GM12872 (cell line): ENCODE results near the gene HJURP.

Experiments used
- CTCF ChIP-seq: IDR thresholded peaks from 3 replicates; pipeline ENCODE4 v1.5.1; 2011; ENCODE audit warnings: low read depth, mild to moderate bottlenecking, low read length, moderate library complexity; ENCODE audit not compliant: insufficient read depth

HJURP gene

GRCh38 chr2:233854241-233854981 lies at the start of gene HJURP:
Gene HJURP, minus strand, starts transcription at chr2:233854535. Its CDS starts 35 bp downstream, at chr2:233854500.
- TF ChIP-seq CTCF: no peak

GRCh38 chr2:233901884-233902283 lies 47.5 kb upstream of the HJURP start:
- no peak for TF ChIP-seq CTCF

GRCh38 chr2:233901367-233901766 lies 47.0 kb upstream of the HJURP start:
- TF ChIP-seq CTCF: no peak

- TF ChIP-seq CTCF: no peak
Observed at GRCh38 chr2:233892793-233893192, 38.5 kb upstream of the HJURP start.

GRCh38 chr2:233882353-233882752 lies 28.0 kb upstream of the HJURP start:
- TF ChIP-seq CTCF: no peak

GRCh38 chr2:233871432-233871831 lies 17.1 kb upstream of the HJURP start:
- TF ChIP-seq CTCF: no peak

GRCh38 chr2:233867993-233868532 lies 13.7 kb upstream of the HJURP start, which contains the start of gene MSL3B:
Gene MSL3B, minus strand, starts transcription at chr2:233868386.
- no peak for TF ChIP-seq CTCF
